IPS-18a (cell line): ENCODE measurements around the gene DENND4C.

Source experiments
- H3K27ac ChIP-seq: one replicate; pipeline ENCODE4 v1.5.1; 2013; ENCODE audit warnings: low read length
- H3K27me3 ChIP-seq: one replicate; pipeline ENCODE4 v1.6.1; 2013; ENCODE audit warnings: mild to moderate bottlenecking, low read length; ENCODE audit not compliant: control insufficient read depth, insufficient read depth
- H3K36me3 ChIP-seq: one replicate; pipeline ENCODE4 v1.6.1; 2013; ENCODE audit warnings: low read depth, low read length; ENCODE audit not compliant: control insufficient read depth
- H3K4me1 ChIP-seq: one replicate; pipeline ENCODE4 v1.6.1; 2013; ENCODE audit warnings: low read depth, low read length; ENCODE audit not compliant: control insufficient read depth
- H3K4me3 ChIP-seq: one replicate; pipeline ENCODE4 v1.5.1; 2013; ENCODE audit warnings: low read length
- H3K9ac ChIP-seq: one replicate; pipeline ENCODE4 v1.6.1; 2013; ENCODE audit warnings: mild to moderate bottlenecking, low read length, moderate library complexity
- H3K9me3 ChIP-seq: one replicate; pipeline ENCODE4 v1.6.1; 2013; ENCODE audit warnings: low read depth, low read length; ENCODE audit not compliant: control insufficient read depth

The DENND4C gene

GRCh38 chr9:19281801-19282200 is 51.3 kb downstream of the DENND4C start:
- Histone ChIP-seq H3K27ac (no peak overlapping the region), H3K9me3 (no peaks in the 10 kb centered on the region), H3K9ac (no peak overlapping the region), H3K4me1 (no peaks in the 10 kb centered on the region), H3K27me3 (no peaks in the 10 kb centered on the region), H3K4me3 (no peak overlapping the region), H3K36me3 (no peaks in the 10 kb centered on the region)

- Histone ChIP-seq H3K4me3 (no peak overlapping the region), H3K27ac (no peak overlapping the region), H3K4me1 (no peaks in the 10 kb centered on the region), H3K27me3 (no peaks in the 10 kb centered on the region), H3K36me3 (no peaks in the 10 kb centered on the region), H3K9ac (no peak overlapping the region), H3K9me3 (no peaks in the 10 kb centered on the region)
These were observed 52.7 kb downstream of the DENND4C start for GRCh38 chr9:19283072-19283710.

GRCh38 chr9:19284729-19285128 is 54.2 kb downstream of the DENND4C start:
- no peaks in the 10 kb centered on the region for H3K9me3 ChIP-seq
- no peaks in the 10 kb centered on the region for H3K4me1 ChIP-seq
- H3K27me3 ChIP-seq: no peaks in the 10 kb centered on the region
- H3K4me3 ChIP-seq: no peak overlapping the region
- no peaks in the 10 kb centered on the region for H3K36me3 ChIP-seq
- no peak overlapping the region for H3K27ac ChIP-seq
- no peak overlapping the region for H3K9ac ChIP-seq

GRCh38 chr9:19286634-19287188 is 56.2 kb downstream of the DENND4C start:
- Histone ChIP-seq H3K4me1 (no peaks in the 10 kb centered on the region), H3K9ac (no peak overlapping the region), H3K27me3 (no peaks in the 10 kb centered on the region), H3K27ac (no peak overlapping the region), H3K9me3 (no peaks in the 10 kb centered on the region), H3K4me3 (no peak overlapping the region), H3K36me3 (peaks cover 13% of the 10 kb centered on the region)

- no peaks in the 10 kb centered on the region for H3K27me3 ChIP-seq
- H3K36me3 ChIP-seq: peaks cover 13% of the 10 kb centered on the region
- no peaks in the 10 kb centered on the region for H3K9me3 ChIP-seq
- H3K4me1 ChIP-seq: no peaks in the 10 kb centered on the region
- no peak overlapping the region for H3K27ac ChIP-seq
- H3K9ac ChIP-seq: no peak overlapping the region
- no peak overlapping the region for H3K4me3 ChIP-seq
These were observed 57.6 kb downstream of the DENND4C start for GRCh38 chr9:19288081-19288480.

GRCh38 chr9:19290103-19290502 is 59.6 kb downstream of the DENND4C start:
- peaks cover 20% of the 10 kb centered on the region for H3K36me3 ChIP-seq
- H3K27ac ChIP-seq: no peak overlapping the region
- no peaks in the 10 kb centered on the region for H3K27me3 ChIP-seq
- no peak overlapping the region for H3K4me3 ChIP-seq
- no peak overlapping the region for H3K9ac ChIP-seq
- no peaks in the 10 kb centered on the region for H3K4me1 ChIP-seq
- no peaks in the 10 kb centered on the region for H3K9me3 ChIP-seq

- no peak overlapping the region for H3K9ac ChIP-seq
- no peaks in the 10 kb centered on the region for H3K9me3 ChIP-seq
- H3K4me3 ChIP-seq: no peak overlapping the region
- no peak overlapping the region for H3K27ac ChIP-seq
- no peaks in the 10 kb centered on the region for H3K4me1 ChIP-seq
- no peaks in the 10 kb centered on the region for H3K27me3 ChIP-seq
- H3K36me3 ChIP-seq: peaks cover 27% of the 10 kb centered on the region
These were observed 63.7 kb downstream of the DENND4C start for GRCh38 chr9:19294219-19294618.

- peaks cover 31% of the 10 kb centered on the region for H3K36me3 ChIP-seq
These were observed 68.0 kb downstream of the DENND4C start for GRCh38 chr9:19298436-19299000.

GRCh38 chr9:19303216-19303615 is 72.7 kb downstream of the DENND4C start:
- peaks cover 27% of the 10 kb centered on the region for H3K36me3 ChIP-seq
- H3K4me1 ChIP-seq: no peaks in the 10 kb centered on the region
- no peaks in the 10 kb centered on the region for H3K27me3 ChIP-seq
- H3K9me3 ChIP-seq: no peaks in the 10 kb centered on the region
- H3K4me3 ChIP-seq: no peak overlapping the region
- H3K27ac ChIP-seq: no peak overlapping the region
- H3K9ac ChIP-seq: no peak overlapping the region

More at GRCh38 chr9:19298436-19299000, 68.0 kb downstream of the DENND4C start:
- Histone ChIP-seq H3K9me3 (no peaks in the 10 kb centered on the region), H3K4me1 (no peaks in the 10 kb centered on the region), H3K9ac (no peak overlapping the region), H3K4me3 (no peak overlapping the region), H3K27me3 (no peaks in the 10 kb centered on the region), H3K27ac (no peak overlapping the region)

- Histone ChIP-seq H3K27ac (no peak overlapping the region), H3K36me3 (peaks cover 9% of the 10 kb centered on the region), H3K27me3 (no peaks in the 10 kb centered on the region), H3K9me3 (no peaks in the 10 kb centered on the region), H3K4me3 (no peak overlapping the region), H3K4me1 (no peaks in the 10 kb centered on the region), H3K9ac (no peak overlapping the region)
These were observed 76.1 kb downstream of the DENND4C start for GRCh38 chr9:19306568-19306967.

GRCh38 chr9:19310246-19310645 is 79.8 kb downstream of the DENND4C start:
- H3K9ac ChIP-seq: no peak overlapping the region
- no peak overlapping the region for H3K4me3 ChIP-seq
- H3K9me3 ChIP-seq: no peaks in the 10 kb centered on the region
- H3K36me3 ChIP-seq: peaks cover 8% of the 10 kb centered on the region
- no peaks in the 10 kb centered on the region for H3K27me3 ChIP-seq
- H3K4me1 ChIP-seq: no peaks in the 10 kb centered on the region
- no peak overlapping the region for H3K27ac ChIP-seq

- no peak overlapping the region for H3K4me3 ChIP-seq
- H3K4me1 ChIP-seq: no peaks in the 10 kb centered on the region
- no peaks in the 10 kb centered on the region for H3K27me3 ChIP-seq
- H3K9me3 ChIP-seq: no peaks in the 10 kb centered on the region
- no peak overlapping the region for H3K27ac ChIP-seq
- no peak overlapping the region for H3K9ac ChIP-seq
- peaks cover 8% of the 10 kb centered on the region for H3K36me3 ChIP-seq
These were observed 83.1 kb downstream of the DENND4C start for GRCh38 chr9:19313573-19313972.
